Body of pancreas (tissue), 4 donors: ENCODE results near the gene PTBP3. TPM values are rescaled to one million over a fixed set of nuclear protein-coding genes. Genes with fewer than 3 reads are reported as not detected.

Experiments
- ATAC-seq: fragments of 150-250 bp; one replicate; pipeline ENCODE4 v1.9.1; 2016
- DNase-seq, 4 donors: peaks; one replicate each; pipeline ENCODE4 v3.0.0-alpha.2; 2019
- H3K27ac ChIP-seq, 4 donors: fragments of 200-600 bp; sonication (generic); 1 replicate in 3 of 4; 2 replicates in 1 of 4; pipeline versions ENCODE4 v1.5.1 to v1.6.1; 2016 to 2019; ENCODE audit warnings: mild to moderate bottlenecking in 1 of 4, mixed read lengths in 1 of 4, moderate library complexity in 1 of 4
- H3K27me3 ChIP-seq, 2 donors: fragments of 200-600 bp; sonication (generic); one replicate each; pipeline ENCODE4 v1.6.0; 2016; ENCODE audit warnings: mild to moderate bottlenecking in 1 of 2
- H3K36me3 ChIP-seq, 2 donors: fragments of 200-600 bp; sonication (generic); replicated peaks in 1 of 2; 2 replicates each; pipeline ENCODE4 v1.5.1; 2016; ENCODE audit warnings: low read depth in 2 of 2; ENCODE audit not compliant: insufficient read depth in 1 of 2
- H3K4me1 ChIP-seq: fragments of 200-600 bp; sonication (generic); one replicate; pipeline ENCODE4 v1.6.0; 2016
- H3K4me3 ChIP-seq, 2 donors: fragments of 200-600 bp; sonication (generic); 1 replicate in 1 of 2; 2 replicates in 1 of 2; pipeline ENCODE4 v1.5.1; 2016 to 2019
- H3K9me3 ChIP-seq, 3 donors: fragments of 200-600 bp; sonication (generic); 1 replicate in 2 of 3; 2 replicates in 1 of 3; pipeline ENCODE4 v1.5.1; 2016
- POLR2A ChIP-seq, 3 donors: fragments of 450-650 bp; IDR thresholded peaks; one replicate each; pipeline ENCODE4 v1.6.1; 2016; ENCODE audit warnings: antibody characterized with exemption in 3 of 3, mild to moderate bottlenecking in 2 of 3
- WGBS, 2 donors: methylation state at CpG; one replicate each; pipeline ENCODE4 v1.1.5; 2017; 5-methylcytosine and 5-hydroxymethylcytosine counted together
- intact Hi-C: fragments of 100-400 bp; cut with DNase I; formaldehyde crosslinking; loops from one replicate; pipeline ENCODE4 v1.15.1; 2023
- total RNA-seq, 2 donors: library from RNA; depleted of rRNA; stranded (reverse); fragments of >200 nt; gene quantifications; one replicate each; pipeline ENCODE4 v1.1.0, GENCODE V29; 2016
- TF ChIP-seq, protein P1 (sequence below), 7 experiments: fragments of 450-650 bp in 4 of 7; fragments of 200-600 bp in 3 of 7; sonication (generic) in 3 of 7; IDR thresholded peaks; one replicate each; pipeline ENCODE4 v1.5.1; 2016 to 2019; ENCODE audit warnings: antibody characterized with exemption in 7 of 7

Gene PTBP3
- total RNA-seq, 2 donors from 2014 or later: 30.4 to 122 TPM

GRCh38 chr9:112316258-112316943, 17.0 kb downstream of the PTBP3 start:
- no peaks in the 10 kb centered on the region for H3K9me3 ChIP-seq
- H3K4me1 ChIP-seq: no peaks in the 10 kb centered on the region
- intact Hi-C loops: no loop called here
- no peak for ATAC-seq
- no peak for TF ChIP-seq POLR2A (IDR thresholded peaks at IDR 0.05)
- TF ChIP-seq, protein P1, sequence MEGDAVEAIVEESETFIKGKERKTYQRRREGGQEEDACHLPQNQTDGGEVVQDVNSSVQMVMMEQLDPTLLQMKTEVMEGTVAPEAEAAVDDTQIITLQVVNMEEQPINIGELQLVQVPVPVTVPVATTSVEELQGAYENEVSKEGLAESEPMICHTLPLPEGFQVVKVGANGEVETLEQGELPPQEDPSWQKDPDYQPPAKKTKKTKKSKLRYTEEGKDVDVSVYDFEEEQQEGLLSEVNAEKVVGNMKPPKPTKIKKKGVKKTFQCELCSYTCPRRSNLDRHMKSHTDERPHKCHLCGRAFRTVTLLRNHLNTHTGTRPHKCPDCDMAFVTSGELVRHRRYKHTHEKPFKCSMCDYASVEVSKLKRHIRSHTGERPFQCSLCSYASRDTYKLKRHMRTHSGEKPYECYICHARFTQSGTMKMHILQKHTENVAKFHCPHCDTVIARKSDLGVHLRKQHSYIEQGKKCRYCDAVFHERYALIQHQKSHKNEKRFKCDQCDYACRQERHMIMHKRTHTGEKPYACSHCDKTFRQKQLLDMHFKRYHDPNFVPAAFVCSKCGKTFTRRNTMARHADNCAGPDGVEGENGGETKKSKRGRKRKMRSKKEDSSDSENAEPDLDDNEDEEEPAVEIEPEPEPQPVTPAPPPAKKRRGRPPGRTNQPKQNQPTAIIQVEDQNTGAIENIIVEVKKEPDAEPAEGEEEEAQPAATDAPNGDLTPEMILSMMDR (IDR thresholded peaks at IDR 0.05): no peak
- no peak overlapping the region for H3K4me3 ChIP-seq
- no peak for DNase-seq
- H3K27me3 ChIP-seq: no peaks in the 10 kb centered on the region
- no peak overlapping the region for H3K27ac ChIP-seq
- no peaks in the 10 kb centered on the region for H3K36me3 ChIP-seq
- 91 to 95% methylated on average over 11 of the region's 11 CpGs for WGBS, 2 donors

- 76 to 87% methylated on average over 3 of the region's 3 CpGs for WGBS, 2 donors
- DNase-seq: no peak
- no peak for ATAC-seq
Measured at GRCh38 chr9:112315331-112316257, 17.8 kb downstream of the PTBP3 start.

DNA sequence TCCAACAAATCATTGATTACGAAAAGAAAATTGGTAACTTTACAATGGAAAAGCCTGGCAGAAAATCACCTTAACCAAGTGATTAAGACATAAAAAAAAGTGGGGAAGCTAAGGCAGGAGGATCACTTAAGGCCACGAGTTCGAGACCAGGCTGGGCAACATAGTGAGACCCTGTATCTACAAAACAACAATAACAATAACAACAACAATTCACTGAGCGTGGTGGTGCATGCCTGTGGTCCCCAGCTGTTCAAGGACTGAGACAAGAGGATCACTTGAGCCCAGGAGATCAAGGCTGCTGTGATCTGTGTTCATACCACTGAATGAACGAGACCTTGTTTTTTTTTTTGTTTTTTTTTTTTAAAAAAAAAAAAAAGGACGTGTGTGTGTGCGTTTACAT, 21.3 kb downstream of the PTBP3 start:
- ATAC-seq (no peak), DNase-seq (no peak)
- Histone ChIP-seq H3K27ac (no peak overlapping the region), H3K27me3 (no peaks in the 10 kb centered on the region), H3K4me1 (peaks cover 6% of the 10 kb centered on the region), H3K36me3 (no peaks in the 10 kb centered on the region), H3K9me3 (no peaks in the 10 kb centered on the region), H3K4me3 (no peak overlapping the region)
- WGBS, 2 donors: 86 to 88% methylated on average over 7 of the region's 7 CpGs
- intact Hi-C loops: no loop called here
- TF ChIP-seq POLR2A (IDR thresholded peaks at IDR 0.05): no peak

More at GRCh38 chr9:112315331-112316257, 17.8 kb downstream of the PTBP3 start:
- Histone ChIP-seq H3K4me1 (no peaks in the 10 kb centered on the region), H3K36me3 (no peaks in the 10 kb centered on the region), H3K27me3 (no peaks in the 10 kb centered on the region), H3K27ac (no peak overlapping the region), H3K9me3 (no peaks in the 10 kb centered on the region), H3K4me3 (no peak overlapping the region)
- TF ChIP-seq, protein P1 (IDR thresholded peaks at IDR 0.05): no peak
- intact Hi-C loops: no loop called here

- no peak for DNase-seq
- intact Hi-C loops: no loop called here
- 77 to 80% methylated on average over 3 of the region's 3 CpGs for WGBS, 2 donors
Measured at GRCh38 chr9:112311497-112311896, 21.9 kb downstream of the PTBP3 start.

GRCh38 chr9:112310826-112311225, 22.6 kb downstream of the PTBP3 start:
- H3K4me1 ChIP-seq: peaks cover 6% of the 10 kb centered on the region
- ATAC-seq (no peak), DNase-seq (no peak)
- H3K36me3 ChIP-seq: no peaks in the 10 kb centered on the region
- 83 to 89% methylated on average over 4 of the region's 4 CpGs for WGBS, 2 donors
- TF ChIP-seq, protein P1 (IDR thresholded peaks at IDR 0.05): no peak
- no peak for TF ChIP-seq POLR2A (IDR thresholded peaks at IDR 0.05)
- no peaks in the 10 kb centered on the region for H3K27me3 ChIP-seq
- H3K4me3 ChIP-seq: no peak overlapping the region
- no peaks in the 10 kb centered on the region for H3K9me3 ChIP-seq
- no peak overlapping the region for H3K27ac ChIP-seq
- intact Hi-C loops: no loop called here

More at GRCh38 chr9:112311497-112311896, 21.9 kb downstream of the PTBP3 start:
- H3K36me3 ChIP-seq: no peaks in the 10 kb centered on the region
- no peaks in the 10 kb centered on the region for H3K9me3 ChIP-seq
- no peak for ATAC-seq
- no peak for TF ChIP-seq POLR2A (IDR thresholded peaks at IDR 0.05)
- TF ChIP-seq, protein P1 (IDR thresholded peaks at IDR 0.05): no peak
- peaks cover 6% of the 10 kb centered on the region for H3K4me1 ChIP-seq
- no peak overlapping the region for H3K27ac ChIP-seq
- no peak overlapping the region for H3K4me3 ChIP-seq
- H3K27me3 ChIP-seq: no peaks in the 10 kb centered on the region
